Tibial artery (tissue), 4 donors: ENCODE results near the gene USHBP1.
A peak's percentile ranks its signal among the peaks of the same experiment; 100 is the strongest.

Source experiments
- DNase-seq, 2 donors: peaks; one replicate each; pipeline ENCODE4 v3.0.0-alpha.2; 2019
- H3K27ac ChIP-seq, 2 donors: fragments of 200-600 bp; sonication (generic) in 1 of 2; 1 replicate in 1 of 2; 2 replicates in 1 of 2; pipeline ENCODE4 v1.5.1; 2018 to 2019; ENCODE audit warnings: mild to moderate bottlenecking in 1 of 2
- H3K27me3 ChIP-seq, 2 donors: fragments of 200-600 bp; sonication (generic) in 1 of 2; one replicate each; pipeline versions ENCODE4 v1.5.1 to v1.6.0; 2016 to 2019
- H3K36me3 ChIP-seq, 3 donors: fragments of 200-600 bp; sonication (generic) in 2 of 3; one replicate each; pipeline ENCODE4 v1.5.1; 2016 to 2019; ENCODE audit warnings: mild to moderate bottlenecking in 2 of 3
- H3K4me1 ChIP-seq, 4 donors: fragments of 200-600 bp; sonication (generic) in 2 of 4; 1 replicate in 3 of 4; 2 replicates in 1 of 4; pipeline ENCODE4 v1.5.1; 2016 to 2019
- H3K4me3 ChIP-seq, 2 donors: fragments of 200-600 bp; sonication (generic) in 1 of 2; 1 replicate in 1 of 2; 2 replicates in 1 of 2; pipeline ENCODE4 v1.5.1; 2018 to 2019; ENCODE audit warnings: mild to moderate bottlenecking in 2 of 2
- H3K9me3 ChIP-seq, 3 donors: fragments of 200-600 bp; sonication (generic) in 1 of 3; one replicate each; pipeline ENCODE4 v1.5.1; 2016 to 2019
- CTCF ChIP-seq, 2 experiments: fragments of 200-600 bp in 1 of 2; fragments of 450-650 bp in 1 of 2; IDR thresholded peaks; one replicate each; pipeline ENCODE4 v1.5.1; 2017 to 2019; ENCODE audit warnings: antibody characterized with exemption in 2 of 2, mild to moderate bottlenecking in 1 of 2, moderate library complexity in 1 of 2
- intact Hi-C: fragments of 100-400 bp; cut with DNase I; formaldehyde crosslinking; loops from one replicate; pipeline ENCODE4 v1.15.0; 2023; ENCODE audit warnings: low total_unique reads

Gene USHBP1

DNA sequence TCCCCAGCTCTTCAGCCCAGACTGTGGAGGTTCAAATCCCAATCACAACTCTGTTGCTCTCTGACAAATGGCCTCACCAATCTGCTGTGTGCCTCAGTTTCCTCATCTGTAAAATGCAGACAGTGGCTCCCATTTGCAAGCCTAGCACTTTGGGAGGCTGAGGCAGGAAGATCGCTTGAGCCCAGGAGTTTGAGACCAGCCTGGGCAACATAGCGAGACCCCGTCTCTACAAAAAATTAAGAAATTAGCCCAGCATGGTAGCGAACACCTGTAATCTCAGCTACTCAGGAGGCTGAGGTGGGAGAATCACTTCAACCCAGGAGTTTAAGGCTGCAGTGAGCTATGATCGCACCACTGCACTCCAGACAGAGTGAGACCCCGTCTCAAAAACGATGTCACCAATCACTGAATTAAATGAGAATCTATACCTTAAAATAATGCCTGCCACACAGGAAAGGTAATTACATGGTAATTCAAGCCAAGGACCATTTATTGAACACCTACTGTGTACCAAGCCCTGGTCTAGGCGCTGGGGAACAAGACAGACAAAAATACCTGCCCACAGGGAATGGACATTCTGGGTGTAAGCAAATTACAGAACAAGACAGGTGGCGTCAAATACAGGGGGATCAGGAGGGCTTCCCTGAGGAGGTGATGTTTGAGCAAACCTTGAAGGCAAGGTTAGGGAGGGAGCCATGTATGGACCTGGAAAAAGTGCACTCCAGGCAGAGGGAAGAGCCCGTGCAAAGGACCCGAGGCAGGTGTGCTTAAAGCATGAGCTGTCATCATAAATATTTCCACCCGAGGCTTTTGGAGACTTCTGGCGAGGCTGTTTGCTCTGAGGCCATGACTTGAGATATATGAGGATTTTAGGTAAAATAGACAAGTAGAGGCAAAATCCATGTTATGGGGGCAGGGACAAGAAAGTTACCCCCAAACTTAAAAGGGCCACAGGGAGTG is 26.5 kb downstream of the USHBP1 start:
- no peak for TF ChIP-seq CTCF (IDR thresholded peaks at IDR 0.05)
- Histone ChIP-seq H3K36me3 (peaks cover 0 to 50% (median 8%) of the 10 kb centered on the region in 3 donors), H3K9me3 (no peaks in the 10 kb centered on the region), H3K27ac (no peak overlapping the region), H3K27me3 (no peaks in the 10 kb centered on the region), H3K4me3 (no peak overlapping the region), H3K4me1 (peaks cover 0 to 51% (median 39%) of the 10 kb centered on the region in 4 donors)
- intact Hi-C loops, result loop anchor here (10.0 kb wide), 2 partner anchors 163 to 617 kb away; partner anchors contain the start of genes HAUS8, MYO9B and RPL18A
- no peak for DNase-seq

GRCh38 chr19:17236811-17237543 is 27.6 kb downstream of the USHBP1 start:
- peaks cover 0 to 40% (median 29%) of the 10 kb centered on the region in 4 donors for H3K4me1 ChIP-seq
- H3K27ac ChIP-seq, result peak overlapping the region in 1 of 2 donors; percentile 82
- no peak overlapping the region for H3K4me3 ChIP-seq
- peaks cover 0 to 61% (median 18%) of the 10 kb centered on the region in 3 donors for H3K36me3 ChIP-seq
- DNase-seq, result no peak
- no peaks in the 10 kb centered on the region for H3K27me3 ChIP-seq
- H3K9me3 ChIP-seq, result no peaks in the 10 kb centered on the region
- no peak for TF ChIP-seq CTCF (IDR thresholded peaks at IDR 0.05)
- intact Hi-C loops, result loop anchor here (10.0 kb wide), 2 partner anchors 162 to 618 kb away; partner anchors contain the start of genes HAUS8, MYO9B and RPL18A

GRCh38 chr19:17235971-17236777 is 28.4 kb downstream of the USHBP1 start:
- DNase-seq, result no peak
- Histone ChIP-seq H3K27ac (peak overlapping the region; percentile 63 to 82), H3K4me1 (peaks cover 0 to 32% (median 21%) of the 10 kb centered on the region in 4 donors), H3K4me3 (peak overlapping the region; percentile 48 to 70), H3K27me3 (no peaks in the 10 kb centered on the region), H3K36me3 (peaks cover 0 to 69% (median 23%) of the 10 kb centered on the region in 3 donors), H3K9me3 (no peaks in the 10 kb centered on the region)
- intact Hi-C loops, result loop anchor here (10.0 kb wide), 2 partner anchors 161 to 619 kb away; partner anchors contain the start of genes HAUS8, MYO9B and RPL18A
- no peak for TF ChIP-seq CTCF (IDR thresholded peaks at IDR 0.05)

- Histone ChIP-seq H3K4me1 (peaks cover 0 to 25% (median 21%) of the 10 kb centered on the region in 4 donors), H3K27me3 (no peaks in the 10 kb centered on the region), H3K4me3 (peak overlapping the region; percentile 48 to 70), H3K27ac (peak overlapping the region; percentile 63 to 82), H3K9me3 (no peaks in the 10 kb centered on the region), H3K36me3 (peaks cover 0 to 68% (median 27%) of the 10 kb centered on the region in 3 donors)
- DNase-seq, result peak; percentile 60 to 83
- peak; percentile 35 to 46 for TF ChIP-seq CTCF (IDR thresholded peaks at IDR 0.05)
- intact Hi-C loops, result loop anchor here (10.0 kb wide), 2 partner anchors 161 to 619 kb away; partner anchors contain the start of genes HAUS8, MYO9B and RPL18A
Observed at GRCh38 chr19:17235300-17235970, 29.1 kb downstream of the USHBP1 start.
